Calu3 (cell line): ENCODE measurements around the gene HNRNPDL. TPM values are rescaled to one million over a fixed set of nuclear protein-coding genes. Genes with fewer than 3 reads are reported as not detected.

ENCODE experiments used
- BruUV-seq: library from RNA; stranded (reverse); fragments of 400-500 nt; replicated peaks from 2 replicates; lab custom pipeline; 2021; lab: Mats Ljungman, UMichigan
- CTCF ChIA-PET: fragments of 300-600 bp; sonication (Branson Sonifier 250); formaldehyde crosslinking; loops from one replicate; lab custom pipeline; 2022; ENCODE audit warnings: antibody characterized with exemption; lab: Charles Lee
- DNase-seq: peaks from one replicate; pipeline ENCODE4 v3.0.0; 2022
- H3K27ac Mint-ChIP-seq: one replicate; pipeline ENCODE4 v1.8.0; 2022; ENCODE audit warnings: mixed read lengths; ENCODE audit not compliant: unreplicated experiment
- H3K27me3 Mint-ChIP-seq: one replicate; pipeline ENCODE4 v1.8.0; 2022; ENCODE audit warnings: mixed read lengths; ENCODE audit not compliant: unreplicated experiment
- H3K36me3 Mint-ChIP-seq: one replicate; pipeline ENCODE4 v1.8.0; 2022; ENCODE audit warnings: mild to moderate bottlenecking, moderate library complexity, mixed read lengths; ENCODE audit not compliant: insufficient read depth, unreplicated experiment
- H3K4me1 Mint-ChIP-seq: one replicate; pipeline ENCODE4 v1.8.0; 2022; ENCODE audit warnings: mild to moderate bottlenecking, low read depth, mixed read lengths; ENCODE audit not compliant: unreplicated experiment
- H3K4me3 Mint-ChIP-seq: one replicate; pipeline ENCODE4 v1.8.0; 2022; ENCODE audit warnings: mild to moderate bottlenecking, low read depth, moderate library complexity, mixed read lengths; ENCODE audit not compliant: unreplicated experiment
- H3K9me3 Mint-ChIP-seq: one replicate; pipeline ENCODE4 v1.8.0; 2022; ENCODE audit warnings: low read depth, mixed read lengths; ENCODE audit not compliant: unreplicated experiment
- CTCF ChIP-seq: fragments of 200-600 bp; IDR thresholded peaks from one replicate; pipeline ENCODE4 v1.8.0; 2022; ENCODE audit warnings: antibody characterized with exemption; ENCODE audit not compliant: unreplicated experiment
- intact Hi-C: fragments of 100-400 bp; cut with micrococcal nuclease; formaldehyde crosslinking; loops from one replicate; pipeline ENCODE4 v1.10.0; 2022; ENCODE audit not compliant: unreplicated experiment
- total RNA-seq: library from RNA; stranded (reverse); gene quantifications from 2 replicates; pipeline ENCODE4 v1.2.3, GENCODE V29; 2022

HNRNPDL gene
- total RNA-seq, 1 experiment from 2014 or later, result 198 TPM

GRCh38 chr4:82403725-82404124 lies 26.5 kb downstream of the HNRNPDL start:
- H3K9me3 Mint-ChIP-seq, result no peaks in the 10 kb centered on the region
- no peaks in the 10 kb centered on the region for H3K36me3 Mint-ChIP-seq
- no peak overlapping the region for H3K27ac Mint-ChIP-seq
- TF ChIP-seq CTCF, result no peak
- no peak overlapping the region for H3K4me3 Mint-ChIP-seq
- CTCF ChIA-PET, result no interaction called here
- intact Hi-C loops, result no loop called here
- no peak for DNase-seq
- no TSS peak for BruUV-seq
- no peaks in the 10 kb centered on the region for H3K4me1 Mint-ChIP-seq
- no peaks in the 10 kb centered on the region for H3K27me3 Mint-ChIP-seq

DNA sequence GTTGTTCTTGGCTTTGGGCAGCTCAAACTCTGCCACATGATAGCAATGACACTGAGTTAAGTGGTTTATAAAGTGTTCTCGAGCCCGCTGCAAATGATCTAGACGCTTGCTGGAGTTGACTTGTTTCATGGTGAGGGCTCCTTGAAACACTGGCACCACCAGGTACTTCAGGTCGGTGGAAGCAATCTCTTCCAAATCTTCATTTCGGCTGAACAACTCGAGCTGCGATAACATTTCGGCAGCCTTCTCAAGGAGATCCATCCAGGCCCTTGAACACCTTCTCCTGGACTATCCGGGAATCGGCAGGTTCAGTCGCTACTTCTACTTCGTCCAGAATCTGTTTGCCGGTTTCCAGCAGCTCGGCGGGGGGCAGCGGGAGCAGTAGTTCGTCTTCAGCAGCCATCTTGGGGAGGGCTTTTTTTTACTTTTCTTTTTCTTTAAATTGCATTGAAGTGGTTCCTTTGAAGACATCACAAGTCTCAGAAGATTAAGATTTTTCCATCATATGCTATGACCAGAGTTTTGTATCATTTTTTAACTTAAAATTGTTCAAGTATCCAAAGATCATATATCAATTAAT lies 28.0 kb downstream of the HNRNPDL start:
- Mint-ChIP-seq H3K4me1 (no peaks in the 10 kb centered on the region), H3K27me3 (no peaks in the 10 kb centered on the region), H3K36me3 (no peaks in the 10 kb centered on the region), H3K9me3 (no peaks in the 10 kb centered on the region), H3K27ac (no peak overlapping the region), H3K4me3 (no peak overlapping the region)
- no peak for DNase-seq
- TF ChIP-seq CTCF, result no peak
- intact Hi-C loops, result no loop called here
- CTCF ChIA-PET, result no interaction called here
- BruUV-seq, result no TSS peak

DNA sequence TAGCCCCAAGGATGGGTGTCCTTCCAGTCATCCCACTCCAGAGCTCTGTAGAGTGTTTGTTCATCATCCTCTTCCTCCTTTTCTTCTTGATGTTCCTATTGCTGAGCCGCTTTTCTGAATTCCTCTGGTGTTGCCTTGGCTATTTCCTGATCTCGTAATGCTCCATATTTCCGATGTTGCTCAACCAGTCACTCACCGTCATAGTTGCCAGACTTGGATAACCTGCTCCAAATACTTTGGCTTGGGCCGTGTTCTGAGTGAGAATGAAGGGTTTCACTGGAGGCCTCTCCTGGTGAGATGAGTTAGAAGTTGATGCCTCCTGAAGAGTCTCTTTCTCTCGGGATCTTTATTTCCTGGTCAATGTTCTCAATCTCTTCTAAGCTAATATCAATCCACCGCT lies 28.7 kb downstream of the HNRNPDL start:
- no TSS peak for BruUV-seq
- intact Hi-C loops, result no loop called here

GRCh38 chr4:82398263-82398662 lies 32.0 kb downstream of the HNRNPDL start:
- Mint-ChIP-seq H3K9me3 (peaks cover 2% of the 10 kb centered on the region), H3K4me3 (no peak overlapping the region), H3K36me3 (peaks cover 8% of the 10 kb centered on the region), H3K27ac (no peak overlapping the region), H3K27me3 (no peaks in the 10 kb centered on the region), H3K4me1 (peaks cover 17% of the 10 kb centered on the region)
- BruUV-seq, result no TSS peak
- CTCF ChIA-PET, result no interaction called here
- no peak for DNase-seq
- intact Hi-C loops, result no loop called here
- TF ChIP-seq CTCF, result no peak

More for the DNA sequence above, 28.7 kb downstream of the HNRNPDL start:
- no peaks in the 10 kb centered on the region for H3K36me3 Mint-ChIP-seq
- H3K4me3 Mint-ChIP-seq, result no peak overlapping the region
- DNase-seq, result no peak
- H3K27ac Mint-ChIP-seq, result no peak overlapping the region
- H3K4me1 Mint-ChIP-seq, result no peaks in the 10 kb centered on the region
- no peak for TF ChIP-seq CTCF
- CTCF ChIA-PET, result no interaction called here
- H3K9me3 Mint-ChIP-seq, result no peaks in the 10 kb centered on the region
- no peaks in the 10 kb centered on the region for H3K27me3 Mint-ChIP-seq
